ENCODE results near the gene THRAP3.

- TF ChIP-seq POLR2A (IDR thresholded peaks at IDR 0.05; ENCODE audit: low read depth, low read length) (no peak), SPI1 (IDR thresholded peaks at IDR 0.05; ENCODE audit: low read depth, low read length) (no peak), TAF1 (IDR thresholded peaks at IDR 0.05; ENCODE audit: low read depth, low read length) (no peak)
Observed at GRCh38 chr1:36208978-36209703, 15.1 kb upstream of the THRAP3 start.

Measured in GM12891 (cell line).